Naive thymus-derived CD8-positive, alpha-beta T cell (primary cell): ENCODE measurements around the gene DCLRE1B. TPM values are rescaled to one million over a fixed set of nuclear protein-coding genes. Genes with fewer than 3 reads are reported as not detected.

Experiments used
- ATAC-seq, 2 donors: fragments of 150-1000 bp; cut with Tn5 transposase in 1 of 2; sonication (Bioruptor Pico), chemical (Tn5 transposase) in 1 of 2; 1 replicate in 1 of 2; 2 replicates in 1 of 2; pipeline ENCODE4 v1.10.0; 2021; ENCODE audit warnings: mild to moderate bottlenecking in 2 of 2, moderate library complexity in 2 of 2
- POLR2A ChIA-PET: fragments of 350-600 bp; sonication (Branson Sonifier 250); formaldehyde crosslinking; loops from one replicate; lab custom pipeline; 2021; ENCODE audit warnings: antibody characterized with exemption; lab: Charles Lee
- DNase-seq, 10 donors: peaks; one replicate each; pipeline versions ENCODE4 v3.0.0 to v3.0.0-alpha.2; 2020 to 2022
- H3K27ac Mint-ChIP-seq, 10 donors: one replicate each; pipeline ENCODE4 v1.8.0; 2020 to 2022; ENCODE audit warnings: mild to moderate bottlenecking in 10 of 10, mixed read lengths in 10 of 10, moderate library complexity in 4 of 10, inconsistent platforms in 1 of 10
- H3K27me3 Mint-ChIP-seq, 5 donors: one replicate each; pipeline ENCODE4 v1.8.0; 2021 to 2022; ENCODE audit warnings: mixed read lengths in 5 of 5
- H3K36me3 Mint-ChIP-seq, 3 donors: one replicate each; pipeline ENCODE4 v1.8.0; 2020 to 2022; ENCODE audit warnings: mixed read lengths in 3 of 3, mild to moderate bottlenecking in 2 of 3, inconsistent platforms in 1 of 3
- H3K4me1 Mint-ChIP-seq, 4 donors: one replicate each; pipeline ENCODE4 v1.8.0; 2021 to 2022; ENCODE audit warnings: mixed read lengths in 4 of 4
- H3K4me3 Mint-ChIP-seq, 10 donors: one replicate each; pipeline ENCODE4 v1.8.0; 2020 to 2022; ENCODE audit warnings: mild to moderate bottlenecking in 10 of 10, mixed read lengths in 10 of 10, moderate library complexity in 6 of 10, inconsistent platforms in 1 of 10
- H3K9me3 Mint-ChIP-seq, 9 donors: one replicate each; pipeline ENCODE4 v1.8.0; 2020 to 2022; ENCODE audit warnings: mixed read lengths in 9 of 9, mild to moderate bottlenecking in 3 of 9, inconsistent platforms in 1 of 9, moderate library complexity in 1 of 9
- polyA plus RNA-seq, 3 donors: library from polyadenylated mRNA; unstranded; fragments of 300-500 nt; fragmentation: Illumina TruSeq; gene quantifications; one replicate each; pipeline ENCODE4 v1.2.3, GENCODE V29; 2021
- total RNA-seq, 8 experiments: library from RNA in 2 of 8; stranded (reverse) in 2 of 8; gene quantifications; one replicate each; pipeline ENCODE4 v1.2.3 and lab custom pipeline; 2021 to 2026

The DCLRE1B gene
- total and polyA plus RNA-seq, 5 experiments from 2014 or later = 3.7 to 5.5 (median 5.2) TPM

DNA sequence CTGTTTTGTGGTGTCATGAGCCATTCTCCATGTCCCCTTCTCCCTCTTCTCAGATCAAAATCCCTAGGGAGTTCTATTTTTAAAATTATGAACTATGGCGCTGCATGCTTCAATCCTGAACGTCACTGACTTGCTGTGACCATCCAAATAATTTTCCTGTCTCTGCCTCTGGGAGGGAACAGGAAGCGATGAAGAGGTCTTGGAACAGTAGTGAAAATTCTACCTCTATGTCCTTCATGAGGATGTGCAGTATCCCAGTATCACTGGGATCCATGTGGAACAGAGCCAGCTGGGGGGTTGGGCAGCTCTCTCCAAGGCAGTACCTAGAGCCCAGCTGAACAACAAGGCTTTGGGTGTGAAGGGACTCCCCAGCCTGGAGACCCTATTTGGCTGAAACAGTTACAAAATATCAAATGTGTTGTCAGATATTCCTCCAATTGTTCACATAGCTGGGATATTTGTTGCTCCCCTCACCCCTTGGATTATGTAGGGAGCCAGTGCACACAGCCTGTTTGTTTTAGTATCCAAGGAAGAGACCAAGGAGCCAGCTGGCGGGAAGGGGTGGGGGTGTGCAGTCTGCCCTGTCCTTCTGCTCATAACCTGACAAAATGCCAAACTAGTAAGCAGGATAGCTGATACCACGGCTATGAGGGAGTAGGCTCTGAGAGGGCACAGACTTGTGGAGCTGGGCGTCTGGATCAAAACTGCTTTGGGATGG lies 7.6 kb downstream of the DCLRE1B start:
- Mint-ChIP-seq H3K27me3 (no peaks in the 10 kb centered on the region), H3K4me3 (no peak overlapping the region), H3K36me3 (peaks cover 0 to 47% (median 19%) of the 10 kb centered on the region in 3 donors), H3K9me3 (no peaks in the 10 kb centered on the region), H3K4me1 (peaks cover 0 to 8% (median 5%) of the 10 kb centered on the region in 4 donors), H3K27ac (peak overlapping the region in 1 of 10 donors; percentile 56)
- POLR2A ChIA-PET = no interaction called here
- DNase-seq (no peak), ATAC-seq (no peak)

DNA sequence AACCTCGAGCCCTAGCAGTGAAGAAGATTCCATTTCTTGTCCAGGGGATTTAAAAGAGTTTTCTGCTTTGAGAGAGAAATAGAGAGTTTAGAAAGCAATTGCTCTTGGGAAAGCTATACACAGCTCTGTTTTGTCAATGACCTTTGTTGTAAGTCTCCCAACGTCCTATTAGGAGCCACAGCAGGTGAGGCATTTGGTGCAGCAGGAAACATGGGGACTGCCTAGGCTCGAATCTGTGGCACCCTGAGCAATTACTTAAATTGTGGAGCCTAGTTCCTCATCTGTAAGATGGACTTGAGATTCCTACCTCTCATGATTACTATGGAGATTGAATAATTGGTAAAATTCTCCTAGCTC lies 8.2 kb downstream of the DCLRE1B start:
- peaks cover 0 to 4% (median 0%) of the 10 kb centered on the region in 5 donors for H3K27me3 Mint-ChIP-seq
- DNase-seq (no peak), ATAC-seq (no peak)
- peaks cover 0 to 8% (median 3%) of the 10 kb centered on the region in 4 donors for H3K4me1 Mint-ChIP-seq
- H3K36me3 Mint-ChIP-seq = peaks cover 0 to 42% (median 16%) of the 10 kb centered on the region in 3 donors
- POLR2A ChIA-PET = no interaction called here
- H3K9me3 Mint-ChIP-seq = no peaks in the 10 kb centered on the region
- H3K27ac Mint-ChIP-seq = no peak overlapping the region
- H3K4me3 Mint-ChIP-seq = no peak overlapping the region

GRCh38 chr1:113913887-113914664 lies 8.9 kb downstream of the DCLRE1B start:
- DNase-seq (no peak), ATAC-seq (no peak)
- Mint-ChIP-seq H3K27ac (no peak overlapping the region), H3K36me3 (peaks cover 0 to 35% (median 16%) of the 10 kb centered on the region in 3 donors), H3K4me1 (peaks cover 0 to 6% (median 2%) of the 10 kb centered on the region in 4 donors), H3K4me3 (no peak overlapping the region), H3K27me3 (peaks cover 0 to 5% (median 0%) of the 10 kb centered on the region in 5 donors), H3K9me3 (no peaks in the 10 kb centered on the region)
- POLR2A ChIA-PET = no interaction called here

GRCh38 chr1:113916974-113917373 lies 11.8 kb downstream of the DCLRE1B start:
- H3K27ac Mint-ChIP-seq = no peak overlapping the region
- H3K9me3 Mint-ChIP-seq = no peaks in the 10 kb centered on the region
- peaks cover 0 to 6% (median 0%) of the 10 kb centered on the region in 4 donors for H3K4me1 Mint-ChIP-seq
- peaks cover 0 to 5% (median 0%) of the 10 kb centered on the region in 5 donors for H3K27me3 Mint-ChIP-seq
- POLR2A ChIA-PET = interaction anchor here (0.7 to 1.8 kb wide), 2 partner anchors 12 to 28 kb away, joined by 3 to 8 read pairs; partner anchors contain the start of gene HIPK1
- peaks cover 0 to 9% (median 0%) of the 10 kb centered on the region in 3 donors for H3K36me3 Mint-ChIP-seq
- H3K4me3 Mint-ChIP-seq = no peak overlapping the region
- ATAC-seq = no peak
- DNase-seq = no peak

GRCh38 chr1:113917400-113918082 lies 12.4 kb downstream of the DCLRE1B start:
- peak overlapping the region in 1 of 10 donors; percentile 44 for H3K27ac Mint-ChIP-seq
- H3K27me3 Mint-ChIP-seq = peaks cover 0 to 5% (median 0%) of the 10 kb centered on the region in 5 donors
- no peaks in the 10 kb centered on the region for H3K9me3 Mint-ChIP-seq
- peaks cover 0 to 8% (median 0%) of the 10 kb centered on the region in 3 donors for H3K36me3 Mint-ChIP-seq
- DNase-seq (no peak), ATAC-seq (no peak)
- no peak overlapping the region for H3K4me3 Mint-ChIP-seq
- H3K4me1 Mint-ChIP-seq = peaks cover 0 to 6% (median 0%) of the 10 kb centered on the region in 4 donors
- POLR2A ChIA-PET = interaction anchor here (0.8 kb wide), 1 partner anchor 12 kb away, joined by 3 read pairs; the partner anchor contains the start of gene HIPK1

DNA sequence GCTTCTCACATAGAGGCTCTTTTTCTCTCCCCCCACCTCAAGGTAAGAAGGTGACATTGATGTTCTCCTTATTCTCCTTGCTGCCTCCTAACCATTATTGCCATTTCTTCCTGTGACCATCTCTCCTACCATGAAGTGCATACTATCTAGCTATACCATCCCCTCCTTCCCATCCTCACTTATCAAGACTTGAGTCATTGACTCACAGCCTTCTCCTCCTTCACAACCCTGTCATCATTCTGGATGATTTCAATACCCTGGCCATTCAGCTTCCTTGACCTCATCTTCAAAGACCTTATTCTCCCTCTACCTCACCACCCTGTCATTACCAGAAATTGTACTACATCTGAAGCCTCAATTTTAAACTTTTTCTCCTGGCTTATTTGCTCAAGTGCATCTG lies 13.1 kb downstream of the DCLRE1B start:
- DNase-seq (no peak), ATAC-seq (no peak)
- Mint-ChIP-seq H3K36me3 (peaks cover 0 to under 1% (median 0%) of the 10 kb centered on the region in 3 donors), H3K4me3 (no peak overlapping the region), H3K27me3 (peaks cover 0 to 5% (median 2%) of the 10 kb centered on the region in 5 donors), H3K27ac (peak overlapping the region in 1 of 10 donors; percentile 44), H3K9me3 (no peaks in the 10 kb centered on the region), H3K4me1 (peaks cover 0 to 3% (median 0%) of the 10 kb centered on the region in 4 donors)
- POLR2A ChIA-PET = no interaction called here

- DNase-seq (no peak), ATAC-seq (no peak)
- Mint-ChIP-seq H3K4me1 (peaks cover 4 to 5% (median 4%) of the 10 kb centered on the region in 4 donors), H3K27ac (no peak overlapping the region), H3K9me3 (no peaks in the 10 kb centered on the region), H3K27me3 (peaks cover 0 to 5% (median 2%) of the 10 kb centered on the region in 5 donors), H3K36me3 (no peaks in the 10 kb centered on the region), H3K4me3 (no peak overlapping the region)
- POLR2A ChIA-PET = no interaction called here
These were observed 17.8 kb downstream of the DCLRE1B start for GRCh38 chr1:113922957-113923356.

- Mint-ChIP-seq H3K9me3 (no peaks in the 10 kb centered on the region), H3K27ac (no peak overlapping the region), H3K4me1 (peaks cover 13 to 18% (median 15%) of the 10 kb centered on the region in 4 donors), H3K4me3 (no peak overlapping the region), H3K27me3 (peaks cover 0 to 5% (median 0%) of the 10 kb centered on the region in 5 donors), H3K36me3 (no peaks in the 10 kb centered on the region)
- no peak for ATAC-seq
- POLR2A ChIA-PET = interaction anchor here (0.6 to 1.7 kb wide), 2 partner anchors 19 to 308 kb away, joined by 4 to 8 read pairs; partner anchors contain the start of genes AP4B1 and DCLRE1B
- DNase-seq = no peak
These were observed 19.3 kb downstream of the DCLRE1B start for GRCh38 chr1:113924473-113924872.

DNA sequence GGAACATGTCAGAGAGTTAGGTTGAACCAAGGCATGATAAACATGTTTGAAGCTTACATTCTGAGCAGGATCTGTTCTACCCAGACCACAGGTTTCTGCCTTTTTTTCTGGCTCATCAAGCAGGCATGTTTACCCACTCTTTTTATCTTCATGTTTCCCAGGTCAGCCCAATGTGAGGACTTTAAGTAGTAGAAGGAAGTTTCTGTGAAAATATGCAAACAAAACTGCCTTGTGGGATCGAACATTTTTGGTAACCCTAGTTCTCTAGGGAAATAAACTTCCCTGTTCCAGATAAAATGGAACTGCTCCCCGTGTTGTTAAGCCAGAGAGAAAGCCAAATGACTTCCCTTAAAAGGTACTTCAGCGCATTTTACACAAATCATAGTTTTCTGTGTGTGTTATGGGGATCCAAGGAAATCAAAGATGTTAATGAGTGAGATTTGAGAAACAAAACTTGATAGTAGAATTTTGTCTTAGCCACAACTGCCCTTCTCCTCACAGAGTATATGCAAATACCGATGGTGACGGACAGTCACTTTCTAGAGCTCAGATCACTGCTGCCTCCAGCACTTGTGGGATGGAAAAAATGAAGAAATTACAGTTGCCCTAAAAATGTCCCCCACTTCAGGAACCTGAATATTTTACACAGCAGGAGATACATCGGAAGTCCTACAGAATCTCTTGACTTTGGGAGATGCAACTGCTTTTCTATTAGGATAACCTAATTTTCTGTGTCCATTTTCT lies 23.2 kb downstream of the DCLRE1B start:
- DNase-seq (no peak), ATAC-seq (no peak)
- no peaks in the 10 kb centered on the region for H3K9me3 Mint-ChIP-seq
- POLR2A ChIA-PET = interaction anchor here (0.9 to 10.2 kb wide), 12 partner anchors 11 to 145 kb away, joined by 3 to 179 read pairs (median 14); partner anchors contain the start of genes AP4B1, DCLRE1B and RSBN1
- peak overlapping the region; percentile 82 to 100 (median 98) for H3K4me3 Mint-ChIP-seq
- peaks cover 34 to 49% (median 45%) of the 10 kb centered on the region in 4 donors for H3K4me1 Mint-ChIP-seq
- H3K27me3 Mint-ChIP-seq = peaks cover 0 to 4% (median 0%) of the 10 kb centered on the region in 5 donors
- H3K36me3 Mint-ChIP-seq = peaks cover 0 to 4% (median 2%) of the 10 kb centered on the region in 3 donors
- peak overlapping the region; percentile 98 to 100 (median 100) for H3K27ac Mint-ChIP-seq

- Mint-ChIP-seq H3K4me3 (peak within 1 kb of the TSS; percentile 82 to 100 (median 98)), H3K36me3 (peaks cover 0 to 4% (median 2%) of the 10 kb centered on the region in 3 donors), H3K9me3 (no peaks in the 10 kb centered on the region), H3K4me1 (peaks cover 39 to 57% (median 53%) of the 10 kb centered on the region in 4 donors), H3K27ac (peak within 1 kb of the TSS; percentile 98 to 100 (median 100)), H3K27me3 (peaks cover 0 to 4% (median 0%) of the 10 kb centered on the region in 5 donors)
- ATAC-seq = peak; percentile 45 to 67
- POLR2A ChIA-PET = interaction anchor here (0.5 to 10.2 kb wide), 19 partner anchors 11 to 844 kb away, joined by 3 to 179 read pairs (median 5); partner anchors contain the start of genes AP4B1, DCLRE1B and RSBN1
- DNase-seq = peak; percentile 84 to 96 (median 92)
These were observed 24.0 kb downstream of the DCLRE1B start, which contains the start of gene HIPK1 for GRCh38 chr1:113928941-113929749. Gene HIPK1, plus strand, starts transcription at chr1:113929324.
